DMS153 (cell line): ENCODE data around the gene CD200.
"Not testable (repeated sequence)": the region's sequence is repeated elsewhere in the genome, so short reads cannot be mapped to it uniquely, and the experiment has no call there.

Experiments
- DNase-seq: peaks from one replicate; lab custom pipeline; 2025; lab: John Stamatoyannopoulos, UW

The CD200 gene

GRCh38 chr3:112360561-112360960 is 27.6 kb downstream of the CD200 start:
- no peak for DNase-seq

GRCh38 chr3:112362221-112362620 is 29.3 kb downstream of the CD200 start:
- no peak for DNase-seq

GRCh38 chr3:112364291-112364690 is 31.3 kb downstream of the CD200 start:
- no peak for DNase-seq

- no peak for DNase-seq
Observed at GRCh38 chr3:112365035-112365434, 32.1 kb downstream of the CD200 start.

- DNase-seq: no peak
Observed at GRCh38 chr3:112365636-112366035, 32.7 kb downstream of the CD200 start.

GRCh38 chr3:112366522-112366921 is 33.6 kb downstream of the CD200 start:
- DNase-seq: no peak

- no peak for DNase-seq
Observed at GRCh38 chr3:112371569-112371968, 38.6 kb downstream of the CD200 start.

GRCh38 chr3:112372396-112372795 is 39.4 kb downstream of the CD200 start:
- DNase-seq: no peak

- no peak for DNase-seq
Observed at GRCh38 chr3:112373476-112373875, 40.5 kb downstream of the CD200 start.

GRCh38 chr3:112373924-112374323 is 41.0 kb downstream of the CD200 start:
- no peak for DNase-seq

- no peak for DNase-seq
Observed at GRCh38 chr3:112374333-112374734, 41.4 kb downstream of the CD200 start.

GRCh38 chr3:112375117-112375516 is 42.2 kb downstream of the CD200 start:
- no peak for DNase-seq

GRCh38 chr3:112376241-112376911 is 43.4 kb downstream of the CD200 start:
- DNase-seq: no peak

- no peak for DNase-seq
Observed at GRCh38 chr3:112376992-112377391, 44.0 kb downstream of the CD200 start.

GRCh38 chr3:112377568-112378071 is 44.7 kb downstream of the CD200 start:
- no peak for DNase-seq

GRCh38 chr3:112378347-112378746 is 45.4 kb downstream of the CD200 start:
- DNase-seq: not testable (repeated sequence)

- DNase-seq: no peak
Observed at GRCh38 chr3:112379020-112379690, 46.2 kb downstream of the CD200 start.

GRCh38 chr3:112381673-112382542 is 49.0 kb downstream of the CD200 start:
- no peak for DNase-seq

- DNase-seq: no peak
Observed at GRCh38 chr3:112382543-112383160, 49.7 kb downstream of the CD200 start.

GRCh38 chr3:112384769-112385168 is 51.8 kb downstream of the CD200 start:
- no peak for DNase-seq

- DNase-seq: no peak
Observed at GRCh38 chr3:112388972-112389371, 56.0 kb downstream of the CD200 start.

- DNase-seq: no peak
Observed at GRCh38 chr3:112389961-112390360, 57.0 kb downstream of the CD200 start.
